Liver (tissue), 3 donors: ENCODE measurements around the gene RTEL1.

Source experiments
- FOXA2 ChIP-seq: IDR thresholded peaks from 2 replicates; pipeline ENCODE4 v1.6.1; 2016; ENCODE audit warnings: antibody characterized with exemption
- GABPA ChIP-seq, 2 donors: IDR thresholded peaks in 1 of 2; conservative IDR thresholded peaks in 1 of 2; 2 replicates each; pipeline ENCODE4 v1.6.1; 2016; ENCODE audit warnings: antibody characterized with exemption in 2 of 2, mild to moderate bottlenecking in 1 of 2, moderate library complexity in 1 of 2
- RAD21 ChIP-seq, 2 donors: IDR thresholded peaks; 2 replicates each; pipeline ENCODE4 v1.6.1; 2016; ENCODE audit warnings: antibody characterized with exemption in 2 of 2, mild to moderate bottlenecking in 2 of 2
- RXRA ChIP-seq, 2 donors: IDR thresholded peaks; 2 replicates each; pipeline ENCODE4 v1.6.1; 2017 to 2018; ENCODE audit warnings: antibody characterized with exemption in 2 of 2, mild to moderate bottlenecking in 1 of 2
- SP1 ChIP-seq: IDR thresholded peaks from 2 replicates; pipeline ENCODE4 v1.6.1; 2018; ENCODE audit warnings: antibody characterized with exemption, mild to moderate bottlenecking
- YY1 ChIP-seq: IDR thresholded peaks from 2 replicates; pipeline ENCODE4 v1.6.1; 2016; ENCODE audit warnings: antibody characterized with exemption, mild to moderate bottlenecking
- TF ChIP-seq, protein P1 (sequence below): fragments of 150-350 bp; IDR thresholded peaks from 2 replicates; pipeline ENCODE4 v1.5.1; 2017; ENCODE audit warnings: improper control_type of control experiment, low read depth, low read length; ENCODE audit not compliant: missing input control
- TF ChIP-seq, protein P2 (sequence below): IDR thresholded peaks from 2 replicates; pipeline ENCODE4 v1.6.1; 2016; ENCODE audit warnings: antibody characterized with exemption
- TF ChIP-seq, protein P3 (sequence below): IDR thresholded peaks from 2 replicates; pipeline ENCODE4 v1.6.1; 2016; ENCODE audit warnings: antibody characterized with exemption, mild to moderate bottlenecking
- TF ChIP-seq, protein P4 (sequence below): IDR thresholded peaks from 2 replicates; pipeline ENCODE4 v1.6.1; 2016; ENCODE audit warnings: antibody characterized with exemption
- donor health status: healthy.
- donor health status: healthy.

DNA sequence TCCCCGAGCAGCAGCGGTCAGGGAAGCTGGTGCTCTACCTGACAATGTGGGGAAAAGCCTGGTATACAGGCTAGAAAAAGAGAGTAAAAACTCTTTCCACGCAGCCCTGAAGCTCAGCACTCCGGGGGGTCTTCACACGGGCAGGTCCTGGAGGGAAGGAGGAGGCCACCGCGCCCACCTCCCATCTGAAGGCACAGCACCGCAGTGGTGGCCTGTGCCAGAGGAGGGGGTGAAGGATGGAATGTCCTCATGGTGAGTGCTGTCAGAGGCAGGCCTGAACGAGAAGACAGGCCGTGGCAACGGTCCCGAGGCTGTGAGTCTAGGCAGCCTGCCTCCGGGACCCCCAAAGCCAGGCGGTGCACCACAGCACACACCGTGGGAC, 87.3 kb downstream of the RTEL1 start:
- TF ChIP-seq, protein P1, sequence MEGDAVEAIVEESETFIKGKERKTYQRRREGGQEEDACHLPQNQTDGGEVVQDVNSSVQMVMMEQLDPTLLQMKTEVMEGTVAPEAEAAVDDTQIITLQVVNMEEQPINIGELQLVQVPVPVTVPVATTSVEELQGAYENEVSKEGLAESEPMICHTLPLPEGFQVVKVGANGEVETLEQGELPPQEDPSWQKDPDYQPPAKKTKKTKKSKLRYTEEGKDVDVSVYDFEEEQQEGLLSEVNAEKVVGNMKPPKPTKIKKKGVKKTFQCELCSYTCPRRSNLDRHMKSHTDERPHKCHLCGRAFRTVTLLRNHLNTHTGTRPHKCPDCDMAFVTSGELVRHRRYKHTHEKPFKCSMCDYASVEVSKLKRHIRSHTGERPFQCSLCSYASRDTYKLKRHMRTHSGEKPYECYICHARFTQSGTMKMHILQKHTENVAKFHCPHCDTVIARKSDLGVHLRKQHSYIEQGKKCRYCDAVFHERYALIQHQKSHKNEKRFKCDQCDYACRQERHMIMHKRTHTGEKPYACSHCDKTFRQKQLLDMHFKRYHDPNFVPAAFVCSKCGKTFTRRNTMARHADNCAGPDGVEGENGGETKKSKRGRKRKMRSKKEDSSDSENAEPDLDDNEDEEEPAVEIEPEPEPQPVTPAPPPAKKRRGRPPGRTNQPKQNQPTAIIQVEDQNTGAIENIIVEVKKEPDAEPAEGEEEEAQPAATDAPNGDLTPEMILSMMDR, result no peak
- TF ChIP-seq YY1 (no peak), RXRA (IDR thresholded peaks at IDR 0.05) (no peak), RAD21 (IDR thresholded peaks at IDR 0.05) (no peak), SP1 (no peak), GABPA (IDR thresholded peaks at IDR 0.05 in 1 of 2, conservative IDR thresholded peaks at IDR 0.05 in 1 of 2) (no peak), FOXA2 (no peak)
- TF ChIP-seq, protein P2, sequence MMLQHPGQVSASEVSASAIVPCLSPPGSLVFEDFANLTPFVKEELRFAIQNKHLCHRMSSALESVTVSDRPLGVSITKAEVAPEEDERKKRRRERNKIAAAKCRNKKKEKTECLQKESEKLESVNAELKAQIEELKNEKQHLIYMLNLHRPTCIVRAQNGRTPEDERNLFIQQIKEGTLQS, result no peak
- TF ChIP-seq, protein P3, sequence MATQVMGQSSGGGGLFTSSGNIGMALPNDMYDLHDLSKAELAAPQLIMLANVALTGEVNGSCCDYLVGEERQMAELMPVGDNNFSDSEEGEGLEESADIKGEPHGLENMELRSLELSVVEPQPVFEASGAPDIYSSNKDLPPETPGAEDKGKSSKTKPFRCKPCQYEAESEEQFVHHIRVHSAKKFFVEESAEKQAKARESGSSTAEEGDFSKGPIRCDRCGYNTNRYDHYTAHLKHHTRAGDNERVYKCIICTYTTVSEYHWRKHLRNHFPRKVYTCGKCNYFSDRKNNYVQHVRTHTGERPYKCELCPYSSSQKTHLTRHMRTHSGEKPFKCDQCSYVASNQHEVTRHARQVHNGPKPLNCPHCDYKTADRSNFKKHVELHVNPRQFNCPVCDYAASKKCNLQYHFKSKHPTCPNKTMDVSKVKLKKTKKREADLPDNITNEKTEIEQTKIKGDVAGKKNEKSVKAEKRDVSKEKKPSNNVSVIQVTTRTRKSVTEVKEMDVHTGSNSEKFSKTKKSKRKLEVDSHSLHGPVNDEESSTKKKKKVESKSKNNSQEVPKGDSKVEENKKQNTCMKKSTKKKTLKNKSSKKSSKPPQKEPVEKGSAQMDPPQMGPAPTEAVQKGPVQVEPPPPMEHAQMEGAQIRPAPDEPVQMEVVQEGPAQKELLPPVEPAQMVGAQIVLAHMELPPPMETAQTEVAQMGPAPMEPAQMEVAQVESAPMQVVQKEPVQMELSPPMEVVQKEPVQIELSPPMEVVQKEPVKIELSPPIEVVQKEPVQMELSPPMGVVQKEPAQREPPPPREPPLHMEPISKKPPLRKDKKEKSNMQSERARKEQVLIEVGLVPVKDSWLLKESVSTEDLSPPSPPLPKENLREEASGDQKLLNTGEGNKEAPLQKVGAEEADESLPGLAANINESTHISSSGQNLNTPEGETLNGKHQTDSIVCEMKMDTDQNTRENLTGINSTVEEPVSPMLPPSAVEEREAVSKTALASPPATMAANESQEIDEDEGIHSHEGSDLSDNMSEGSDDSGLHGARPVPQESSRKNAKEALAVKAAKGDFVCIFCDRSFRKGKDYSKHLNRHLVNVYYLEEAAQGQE, result no peak
- TF ChIP-seq, protein P4, sequence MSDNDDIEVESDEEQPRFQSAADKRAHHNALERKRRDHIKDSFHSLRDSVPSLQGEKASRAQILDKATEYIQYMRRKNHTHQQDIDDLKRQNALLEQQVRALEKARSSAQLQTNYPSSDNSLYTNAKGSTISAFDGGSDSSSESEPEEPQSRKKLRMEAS, result no peak
